GM12872 (cell line): ENCODE data around the gene KBTBD6.

Experiments
- CTCF ChIP-seq: IDR thresholded peaks from 3 replicates; pipeline ENCODE4 v1.5.1; 2011; ENCODE audit warnings: low read depth, mild to moderate bottlenecking, low read length, moderate library complexity; ENCODE audit not compliant: insufficient read depth

KBTBD6 gene

GRCh38 chr13:41127701-41128100 lies 4.9 kb downstream of the KBTBD6 start:
- no peak for TF ChIP-seq CTCF

GRCh38 chr13:41122838-41123237 lies 9.8 kb downstream of the KBTBD6 start:
- TF ChIP-seq CTCF, result no peak

- TF ChIP-seq CTCF, result no peak
These were observed 14.7 kb downstream of the KBTBD6 start for GRCh38 chr13:41117869-41118268.

GRCh38 chr13:41111454-41111853 lies 21.1 kb downstream of the KBTBD6 start:
- TF ChIP-seq CTCF, result no peak

- no peak for TF ChIP-seq CTCF
These were observed 25.0 kb downstream of the KBTBD6 start for GRCh38 chr13:41107584-41108014.

- no peak for TF ChIP-seq CTCF
These were observed 25.5 kb downstream of the KBTBD6 start for GRCh38 chr13:41107104-41107571.

- no peak for TF ChIP-seq CTCF
These were observed 32.6 kb downstream of the KBTBD6 start for GRCh38 chr13:41099986-41100385.

- no peak for TF ChIP-seq CTCF
These were observed 33.8 kb downstream of the KBTBD6 start for GRCh38 chr13:41098761-41099160.
